Skeletal muscle tissue (tissue), 4 donors: Measurements from ENCODE around the gene GTPBP3. TPM values are rescaled to one million over a fixed set of nuclear protein-coding genes. Genes with fewer than 3 reads are reported as not detected.
"Not testable (repeated sequence)": the region's sequence is repeated elsewhere in the genome, so short reads cannot be mapped to it uniquely, and the experiment has no call there.

Experiments used
- H3K27ac ChIP-seq: one replicate; pipeline ENCODE4 v1.7.0; 2013; ENCODE audit warnings: mild to moderate bottlenecking, low read depth, low read length, inconsistent platforms
- H3K27me3 ChIP-seq, 3 donors: one replicate each; pipeline ENCODE4 v1.7.0; 2013; ENCODE audit warnings: low read length in 3 of 3; ENCODE audit not compliant: control insufficient read depth in 3 of 3, insufficient read depth in 3 of 3
- H3K36me3 ChIP-seq, 3 donors: one replicate each; pipeline ENCODE4 v1.7.0; 2013; ENCODE audit warnings: low read length in 3 of 3; ENCODE audit not compliant: control insufficient read depth in 3 of 3, insufficient read depth in 3 of 3
- H3K4me1 ChIP-seq, 3 donors: one replicate each; pipeline ENCODE4 v1.7.0; 2013; ENCODE audit warnings: low read length in 3 of 3, mild to moderate bottlenecking in 3 of 3; ENCODE audit not compliant: control insufficient read depth in 3 of 3, insufficient read depth in 3 of 3
- H3K4me3 ChIP-seq, 3 donors: one replicate each; pipeline ENCODE4 v1.7.0; 2013; ENCODE audit warnings: low read length in 3 of 3
- H3K9ac ChIP-seq, 3 donors: one replicate each; pipeline ENCODE4 v1.7.0; 2013; ENCODE audit warnings: low read length in 3 of 3, mild to moderate bottlenecking in 3 of 3, moderate library complexity in 2 of 3, low read depth in 1 of 3
- H3K9me3 ChIP-seq, 3 donors: one replicate each; pipeline ENCODE4 v1.7.0; 2013; ENCODE audit warnings: low read length in 3 of 3; ENCODE audit not compliant: control insufficient read depth in 3 of 3
- total RNA-seq: library from RNA; depleted of rRNA; stranded (reverse); fragments of >200 nt; gene quantifications from one replicate; pipeline ENCODE4 v1.2.3, GENCODE V29; 2014
- donor health status: Osteomylitis.

GTPBP3 gene
- total RNA-seq, 1 donor from 2014 or later: 4.7 TPM

DNA sequence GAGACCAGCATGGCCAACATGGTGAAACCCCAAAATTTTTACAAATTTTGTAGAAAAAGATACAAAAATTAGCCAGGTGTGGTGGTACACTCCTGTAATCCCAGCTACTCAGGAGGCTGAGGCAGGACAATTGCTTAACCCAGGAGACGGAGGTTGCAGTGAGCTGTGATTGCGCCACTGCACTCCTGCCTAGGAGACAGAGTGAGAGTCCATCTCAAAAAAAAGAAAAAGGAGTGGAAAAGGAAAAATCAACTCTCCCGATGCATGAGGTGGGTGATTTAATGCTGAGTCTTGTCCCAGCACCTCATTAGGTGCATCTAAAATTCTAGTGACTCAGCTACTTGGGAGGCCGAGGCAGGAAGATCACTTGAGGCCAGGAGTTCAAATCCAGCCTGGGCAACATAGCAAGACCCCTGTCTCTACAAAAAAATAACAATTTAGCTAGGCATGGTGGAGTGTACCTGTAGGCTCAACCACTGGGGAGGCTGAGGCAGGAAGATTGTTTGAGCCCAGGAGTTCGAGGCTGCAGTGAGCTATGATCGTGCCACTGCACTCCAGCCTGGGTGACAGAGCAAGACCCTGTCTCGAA lies 19.8 kb downstream of the GTPBP3 start:
- Histone ChIP-seq H3K27me3 (no peaks in the 10 kb centered on the region), H3K27ac (no peak overlapping the region), H3K4me3 (no peak overlapping the region), H3K9ac (no peak overlapping the region), H3K4me1 (peaks cover 9 to 12% (median 10%) of the 10 kb centered on the region in 3 donors), H3K36me3 (peaks cover 0 to 3% (median 0%) of the 10 kb centered on the region in 3 donors), H3K9me3 (no peaks in the 10 kb centered on the region)

DNA sequence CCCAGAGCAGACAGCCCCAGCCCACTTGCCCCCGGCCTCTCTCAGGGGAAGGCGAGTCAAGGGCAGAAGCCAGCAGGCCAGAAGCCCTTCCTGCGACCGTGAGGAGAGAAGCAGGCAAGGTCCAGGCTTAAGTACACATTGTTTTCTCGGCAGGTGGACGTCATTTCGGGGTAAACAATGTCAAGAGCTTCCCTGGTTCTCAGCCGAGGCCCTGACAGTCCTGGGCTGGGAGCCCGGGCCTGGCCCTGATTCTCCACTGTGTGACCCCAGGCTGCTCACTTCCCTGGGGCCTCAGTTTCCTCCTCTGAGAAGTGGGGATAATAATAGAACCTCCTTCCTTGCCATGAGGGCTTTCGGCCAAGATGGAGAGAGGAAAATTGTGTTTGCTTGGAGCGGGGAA lies 20.4 kb downstream of the GTPBP3 start:
- Histone ChIP-seq H3K4me1 (peaks cover 5 to 9% (median 8%) of the 10 kb centered on the region in 3 donors), H3K4me3 (no peak overlapping the region), H3K9me3 (no peaks in the 10 kb centered on the region), H3K27me3 (no peaks in the 10 kb centered on the region), H3K27ac (peak overlapping the region; percentile 9), H3K9ac (no peak overlapping the region), H3K36me3 (peaks cover 0 to 3% (median 0%) of the 10 kb centered on the region in 3 donors)

DNA sequence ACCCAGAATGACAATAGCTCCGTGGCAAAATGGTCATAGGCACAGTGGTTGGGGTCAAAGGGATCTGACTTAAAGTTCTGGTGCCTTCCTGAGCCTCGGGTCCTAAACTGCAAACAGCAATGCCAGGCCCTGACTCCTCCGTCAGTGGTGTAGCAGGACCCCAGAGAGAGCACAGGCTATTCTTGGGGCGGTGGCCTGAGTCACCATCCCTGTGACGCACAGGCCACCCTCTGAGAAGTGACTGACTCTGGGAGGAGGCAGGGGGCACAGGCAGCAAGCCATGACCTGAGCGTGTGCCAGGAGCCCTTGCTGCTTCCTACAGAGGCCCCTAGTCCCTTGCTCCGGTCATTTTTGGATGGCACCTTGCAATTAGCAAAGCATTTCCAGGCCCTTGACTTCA lies 21.0 kb downstream of the GTPBP3 start:
- Histone ChIP-seq H3K9ac (no peak overlapping the region), H3K27ac (peak overlapping the region; percentile 9), H3K4me3 (no peak overlapping the region), H3K36me3 (peaks cover 0 to 3% (median 0%) of the 10 kb centered on the region in 3 donors), H3K4me1 (peaks cover 0 to 5% (median 5%) of the 10 kb centered on the region in 3 donors), H3K27me3 (no peaks in the 10 kb centered on the region), H3K9me3 (no peaks in the 10 kb centered on the region)

DNA sequence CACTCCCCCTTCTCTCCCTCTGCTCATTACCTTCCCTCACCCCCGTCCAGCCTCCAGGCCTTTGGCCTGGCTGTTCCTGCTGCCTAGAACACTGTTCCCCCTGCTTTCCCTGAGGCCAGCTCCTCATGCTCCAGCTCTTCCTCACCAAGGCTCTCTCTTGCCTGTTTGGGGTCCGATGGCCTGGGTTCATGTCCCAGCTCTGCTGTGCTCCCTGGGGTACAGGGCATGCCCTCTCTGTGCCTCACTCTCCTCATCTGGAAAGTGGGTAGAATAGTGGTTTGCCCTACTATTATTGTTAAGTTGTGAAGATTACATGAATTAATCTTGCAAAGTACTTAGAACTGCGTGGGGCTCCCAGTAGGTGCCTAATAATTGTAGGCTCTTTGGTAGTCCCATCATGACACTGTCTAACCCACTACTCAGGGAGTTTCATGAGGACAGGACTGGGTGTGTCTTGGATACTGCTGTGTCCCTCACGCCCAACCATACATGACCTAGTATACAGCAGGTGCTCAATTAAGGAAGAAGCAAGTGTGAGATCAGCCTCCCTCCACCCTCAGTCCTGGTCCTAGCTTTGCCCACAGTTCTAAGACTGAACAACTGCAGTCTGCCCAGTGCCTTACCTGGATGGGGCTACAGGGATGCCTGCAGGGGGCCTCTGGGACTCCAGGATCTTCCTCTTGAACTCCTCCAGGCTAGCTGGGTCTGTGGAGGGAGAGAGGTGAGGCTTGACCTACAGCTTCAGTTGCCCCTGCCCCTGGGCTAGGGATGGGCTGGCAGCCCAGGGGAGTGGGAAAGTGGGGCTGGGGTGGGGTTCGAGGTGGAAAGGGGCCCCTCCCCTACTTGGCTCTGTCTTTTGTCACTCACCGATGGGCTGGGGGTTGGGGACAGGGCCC lies 22.8 kb downstream of the GTPBP3 start:
- H3K9ac ChIP-seq: no peak overlapping the region
- peaks cover 0 to 5% (median 5%) of the 10 kb centered on the region in 3 donors for H3K4me1 ChIP-seq
- no peak overlapping the region for H3K4me3 ChIP-seq
- no peak overlapping the region for H3K27ac ChIP-seq
- no peaks in the 10 kb centered on the region for H3K9me3 ChIP-seq
- peaks cover 0 to 3% (median 0%) of the 10 kb centered on the region in 3 donors for H3K36me3 ChIP-seq
- no peaks in the 10 kb centered on the region for H3K27me3 ChIP-seq

DNA sequence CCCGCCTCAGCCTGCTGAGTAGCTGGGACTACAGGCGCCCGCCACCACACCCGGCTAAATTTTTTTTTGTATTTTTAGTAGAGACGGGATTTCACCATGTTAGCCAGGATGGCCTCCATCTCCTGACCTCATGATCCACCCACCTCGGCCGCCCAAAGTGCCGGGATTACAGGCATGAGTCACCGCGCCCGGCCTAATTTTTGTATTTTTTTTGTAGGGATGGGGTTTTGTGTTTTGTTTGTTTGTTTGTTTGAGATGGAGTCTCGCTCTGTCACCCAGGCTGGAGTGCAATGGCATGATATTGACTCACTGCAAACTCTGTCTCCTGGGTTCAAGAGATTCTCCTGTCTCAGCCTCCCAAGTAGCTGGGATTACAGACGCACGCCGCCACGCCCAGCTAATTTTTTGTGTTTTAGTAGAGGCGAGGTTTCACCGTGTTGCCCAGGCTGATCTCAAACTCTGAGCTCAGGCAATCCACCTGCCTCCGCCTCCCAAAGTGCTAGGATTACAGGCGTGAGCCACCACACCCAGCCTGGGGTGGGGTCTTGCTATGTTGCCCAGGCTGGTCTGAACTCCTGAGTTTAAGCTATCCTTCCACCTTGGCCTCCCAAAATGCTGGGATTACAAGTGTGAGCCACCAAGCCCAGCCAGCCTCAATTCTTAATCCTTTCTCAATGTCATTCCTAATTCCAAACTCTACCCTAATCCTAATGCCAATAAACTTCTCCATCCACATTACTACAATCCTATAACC lies 26.7 kb downstream of the GTPBP3 start:
- H3K4me1 ChIP-seq, H3K27ac ChIP-seq, H3K9me3 ChIP-seq, H3K36me3 ChIP-seq, H3K9ac ChIP-seq, H3K4me3 ChIP-seq, H3K27me3 ChIP-seq: not testable (repeated sequence)

DNA sequence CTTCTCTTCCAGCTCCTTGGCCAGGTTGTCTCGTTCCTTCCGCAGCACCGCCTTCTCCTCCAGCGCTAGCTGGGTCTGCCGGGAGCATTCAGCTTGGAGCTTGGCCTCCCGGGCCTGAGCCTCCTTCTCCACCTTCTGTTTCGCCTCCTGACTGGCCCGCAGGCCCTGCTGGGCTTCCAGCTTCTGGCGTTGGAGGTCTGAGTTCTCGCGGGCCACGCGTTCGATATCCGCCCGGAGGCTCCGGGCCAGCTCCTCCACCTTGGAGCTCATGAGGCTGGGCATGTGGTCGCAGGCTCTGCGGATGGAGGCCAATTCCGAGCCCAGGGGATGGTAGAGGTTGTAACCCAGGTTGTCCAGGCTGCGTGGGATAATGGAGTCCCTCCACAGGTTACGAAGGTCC lies 28.0 kb downstream of the GTPBP3 start:
- no peaks in the 10 kb centered on the region for H3K27me3 ChIP-seq
- no peaks in the 10 kb centered on the region for H3K9me3 ChIP-seq
- peaks cover 5% of the 10 kb centered on the region in 3 donors for H3K4me1 ChIP-seq
- H3K4me3 ChIP-seq: no peak overlapping the region
- H3K9ac ChIP-seq: no peak overlapping the region
- H3K36me3 ChIP-seq: peaks cover 0 to under 1% (median 0%) of the 10 kb centered on the region in 3 donors
- H3K27ac ChIP-seq: no peak overlapping the region

DNA sequence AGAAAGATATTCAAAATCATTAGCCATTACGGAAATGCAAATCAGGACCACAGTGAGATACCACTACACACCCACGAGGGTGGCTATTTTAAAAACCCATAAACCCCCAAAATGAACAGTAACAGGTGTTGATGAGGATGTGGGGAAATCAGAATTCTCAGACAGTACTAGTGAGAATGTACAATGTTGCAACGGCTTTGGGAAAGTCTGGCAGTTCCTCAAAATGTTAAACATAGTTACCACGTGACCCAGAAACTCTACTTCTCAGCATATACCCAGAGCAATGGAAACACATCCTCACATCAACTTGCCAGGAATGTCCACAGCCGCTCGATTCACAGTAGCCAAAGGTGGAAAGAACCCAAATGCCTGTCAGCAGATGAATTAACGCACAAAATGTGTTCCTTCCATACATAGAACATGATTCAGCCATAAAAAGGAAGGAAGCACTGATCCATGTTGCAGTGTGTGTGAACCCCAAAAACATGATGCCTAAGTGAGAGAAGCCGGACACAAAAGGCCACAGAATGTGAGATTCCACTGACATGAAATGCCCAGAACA lies 32.8 kb downstream of the GTPBP3 start:
- peaks cover 6 to 11% (median 10%) of the 10 kb centered on the region in 3 donors for H3K4me1 ChIP-seq
- H3K9ac ChIP-seq: peak overlapping the region in 2 of 3 donors; percentile 54 to 78
- peak overlapping the region; percentile 37 to 63 (median 39) for H3K4me3 ChIP-seq
- H3K36me3 ChIP-seq: no peaks in the 10 kb centered on the region
- H3K27me3 ChIP-seq: no peaks in the 10 kb centered on the region
- peak overlapping the region; percentile 83 for H3K27ac ChIP-seq
- no peaks in the 10 kb centered on the region for H3K9me3 ChIP-seq

DNA sequence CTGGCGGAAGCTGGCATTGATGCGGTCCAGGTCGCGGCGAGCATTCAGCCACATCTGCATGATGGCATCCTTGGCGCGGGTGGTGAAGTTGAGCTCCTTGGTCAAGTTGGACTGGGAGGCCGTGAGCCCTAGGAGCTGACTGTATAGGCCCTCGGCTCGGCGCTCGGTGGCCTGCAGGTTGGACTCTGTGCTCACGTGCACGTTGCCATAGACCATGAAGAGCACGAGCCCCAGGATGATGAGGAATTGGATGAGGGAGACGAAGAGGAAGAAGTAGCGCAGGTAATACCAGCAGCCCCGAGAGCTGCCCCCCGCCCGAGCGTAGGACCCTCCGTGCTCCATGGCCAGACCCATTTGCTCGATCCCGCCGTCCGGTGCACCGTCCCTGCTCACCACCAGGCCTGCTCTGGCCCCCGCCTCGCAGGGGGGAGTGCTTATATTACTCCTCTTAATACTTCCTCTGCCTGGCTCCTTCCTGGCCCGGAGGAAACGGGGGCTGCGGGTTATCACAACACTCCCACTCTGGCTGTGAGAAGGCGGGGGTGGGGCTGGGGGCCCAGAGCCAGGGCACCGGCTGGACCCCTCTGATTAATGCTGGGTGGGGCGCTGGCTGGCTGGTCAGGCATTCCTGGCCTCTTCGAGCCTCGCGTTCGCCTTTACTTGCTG lies 39.7 kb downstream of the GTPBP3 start, which contains the start of gene PLVAP:
TSS of gene PLVAP (minus strand) at position 408 of the 666 bp plus-strand sequence. CDS start at position 354, 54 bp downstream.
- H3K9ac ChIP-seq: peak within 1 kb of the TSS in 2 of 3 donors; percentile 25 to 43
- no peaks in the 10 kb centered on the region for H3K36me3 ChIP-seq
- no peaks in the 10 kb centered on the region for H3K27me3 ChIP-seq
- no peaks in the 10 kb centered on the region for H3K9me3 ChIP-seq
- H3K27ac ChIP-seq: peak within 1 kb of the TSS; percentile 23
- H3K4me1 ChIP-seq: peaks cover 7 to 28% (median 22%) of the 10 kb centered on the region in 3 donors
- peak within 1 kb of the TSS; percentile 43 to 59 (median 56) for H3K4me3 ChIP-seq

DNA sequence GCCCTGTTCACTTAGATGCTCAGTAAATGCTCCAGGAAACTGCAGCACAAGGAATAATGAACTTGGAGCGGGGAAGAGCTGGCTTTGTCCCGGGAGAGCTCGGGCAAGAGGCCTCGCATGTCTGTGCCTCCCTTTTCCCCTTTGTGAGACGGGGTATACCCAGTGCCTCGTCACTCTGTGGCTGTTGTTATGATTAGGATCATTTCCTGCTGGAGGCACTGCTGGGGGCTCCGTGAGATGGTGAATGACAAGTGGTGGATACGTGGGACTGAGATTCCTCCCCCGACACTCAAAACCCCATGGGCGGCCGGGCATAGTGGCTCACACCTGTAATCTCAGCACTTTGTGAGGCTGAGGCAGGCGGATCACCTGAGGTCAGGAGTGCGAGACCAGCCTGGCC lies 40.9 kb downstream of the GTPBP3 start:
- Histone ChIP-seq H3K4me1 (peaks cover 7 to 36% (median 29%) of the 10 kb centered on the region in 3 donors), H3K36me3 (no peaks in the 10 kb centered on the region), H3K27me3 (no peaks in the 10 kb centered on the region), H3K9ac (peak overlapping the region in 1 of 3 donors; percentile 25), H3K27ac (no peak overlapping the region), H3K4me3 (no peak overlapping the region), H3K9me3 (no peaks in the 10 kb centered on the region)
